Measurements from ENCODE around the gene VKORC1L1. TPM values are rescaled to one million over a fixed set of nuclear protein-coding genes. Genes with fewer than 3 reads are reported as not detected.
A peak's percentile ranks its signal among the peaks of the same experiment; 100 is the strongest.
"Not testable (repeated sequence)": the region's sequence is repeated elsewhere in the genome, so short reads cannot be mapped to it uniquely, and the experiment has no call there.

VKORC1L1 gene
- 10 to 100 TPM; 29.8 to 32.1 TPM for total RNA-seq
- long read RNA-seq, full-length matches to known transcripts: 7 of 17 reads
- long read RNA-seq, partial matches to known transcripts: 0 of 17 reads
- long read RNA-seq, other reads (novel, unspliced or antisense): 10 of 17 reads

- intact Hi-C loops (cut with DNase I): no loop called here
- ATAC-seq (peak; percentile 97 to 98), DNase-seq (peak; percentile 96)
Observed at GRCh38 chr7:65872776-65873581, at the start of gene VKORC1L1. Gene VKORC1L1 (plus strand): TSS chr7:65873074. CDS start chr7:65873372, 298 bp downstream.

- no peak for ATAC-seq
- no peak for DNase-seq
- intact Hi-C loops (cut with DNase I): no loop called here
Observed at GRCh38 chr7:65827366-65827765, 45.5 kb upstream of the VKORC1L1 start.

- ATAC-seq (no peak), DNase-seq (no peak)
- intact Hi-C loops (cut with DNase I): no loop called here
Observed at GRCh38 chr7:65832281-65832680, 40.6 kb upstream of the VKORC1L1 start.

- DNase-seq; intact Hi-C loops (cut with DNase I); ATAC-seq: not testable (repeated sequence)
Observed at GRCh38 chr7:65836684-65837083, 36.2 kb upstream of the VKORC1L1 start.

GRCh38 chr7:65837541-65837956 lies 35.3 kb upstream of the VKORC1L1 start:
- intact Hi-C loops (cut with DNase I); ATAC-seq; DNase-seq: not testable (repeated sequence)

- intact Hi-C loops (cut with DNase I): no loop called here
- DNase-seq (no peak), ATAC-seq (no peak)
Observed at GRCh38 chr7:65839846-65840245, 33.0 kb upstream of the VKORC1L1 start.

- intact Hi-C loops (cut with DNase I): no loop called here
- DNase-seq: no peak
- ATAC-seq: peak in 1 of 2 donors; percentile 76
Observed at GRCh38 chr7:65840446-65840845, 32.4 kb upstream of the VKORC1L1 start.

GRCh38 chr7:65843616-65844015 lies 29.3 kb upstream of the VKORC1L1 start:
- intact Hi-C loops (cut with DNase I); DNase-seq; ATAC-seq: not testable (repeated sequence)

GRCh38 chr7:65846008-65846570 lies 26.8 kb upstream of the VKORC1L1 start:
- no peak for DNase-seq
- intact Hi-C loops (cut with DNase I): no loop called here

GRCh38 chr7:65853426-65853825 lies 19.4 kb upstream of the VKORC1L1 start:
- intact Hi-C loops (cut with DNase I); DNase-seq; ATAC-seq: not testable (repeated sequence)

More at GRCh38 chr7:65846008-65846570, 26.8 kb upstream of the VKORC1L1 start:
- ATAC-seq: no peak

- ATAC-seq; DNase-seq; intact Hi-C loops (cut with DNase I): not testable (repeated sequence)
Observed at GRCh38 chr7:65853892-65854291, 19.0 kb upstream of the VKORC1L1 start.

GRCh38 chr7:65857321-65857894 lies 15.5 kb upstream of the VKORC1L1 start:
- DNase-seq; intact Hi-C loops (cut with DNase I): not testable (repeated sequence)

GRCh38 chr7:65858660-65859059 lies 14.2 kb upstream of the VKORC1L1 start:
- peak in 1 of 2 donors; percentile 76 for ATAC-seq
- intact Hi-C loops (cut with DNase I); DNase-seq: not testable (repeated sequence)

More at GRCh38 chr7:65857321-65857894, 15.5 kb upstream of the VKORC1L1 start:
- ATAC-seq: peak in 1 of 2 donors; percentile 68

GRCh38 chr7:65866244-65866643 lies 6.6 kb upstream of the VKORC1L1 start:
- intact Hi-C loops (cut with DNase I); DNase-seq; ATAC-seq: not testable (repeated sequence)

- ATAC-seq: not testable (repeated sequence)
Observed at GRCh38 chr7:65867681-65868080, 5.2 kb upstream of the VKORC1L1 start.

GRCh38 chr7:65869312-65869711 lies 3.6 kb upstream of the VKORC1L1 start:
- intact Hi-C loops (cut with DNase I); ATAC-seq; DNase-seq: not testable (repeated sequence)

More at GRCh38 chr7:65867681-65868080, 5.2 kb upstream of the VKORC1L1 start:
- intact Hi-C loops (cut with DNase I); DNase-seq: not testable (repeated sequence)

GRCh38 chr7:65871451-65871850 lies 1.4 kb upstream of the VKORC1L1 start:
- peak in 1 of 2 donors; percentile 9 for ATAC-seq
- DNase-seq; intact Hi-C loops (cut with DNase I): not testable (repeated sequence)

- intact Hi-C loops (cut with DNase I): not testable (repeated sequence)
- ATAC-seq (peak; percentile 13 to 21), DNase-seq (peak; percentile 26)
Observed at GRCh38 chr7:65873582-65874193, 814 bp downstream of the VKORC1L1 start.

- intact Hi-C loops (cut with DNase I); ATAC-seq; DNase-seq: not testable (repeated sequence)
Observed at GRCh38 chr7:65875715-65876114, 2.8 kb downstream of the VKORC1L1 start.

Data from left cardiac atrium (tissue), 4 donors.